NOMO-1 treated with DMSO at 0.1 percent for 48 hours (cell line): ENCODE results near the gene MYO3B.
"Not testable (repeated sequence)": the region's sequence is repeated elsewhere in the genome, so short reads cannot be mapped to it uniquely, and the experiment has no call there.

ENCODE experiments used
- DNase-seq: peaks from one replicate; lab custom pipeline; 2025; ENCODE audit not compliant: unreplicated experiment; lab: John Stamatoyannopoulos, UW

MYO3B gene

GRCh38 chr2:170530803-170531564, 353.0 kb downstream of the MYO3B start:
- no peak for DNase-seq

DNA sequence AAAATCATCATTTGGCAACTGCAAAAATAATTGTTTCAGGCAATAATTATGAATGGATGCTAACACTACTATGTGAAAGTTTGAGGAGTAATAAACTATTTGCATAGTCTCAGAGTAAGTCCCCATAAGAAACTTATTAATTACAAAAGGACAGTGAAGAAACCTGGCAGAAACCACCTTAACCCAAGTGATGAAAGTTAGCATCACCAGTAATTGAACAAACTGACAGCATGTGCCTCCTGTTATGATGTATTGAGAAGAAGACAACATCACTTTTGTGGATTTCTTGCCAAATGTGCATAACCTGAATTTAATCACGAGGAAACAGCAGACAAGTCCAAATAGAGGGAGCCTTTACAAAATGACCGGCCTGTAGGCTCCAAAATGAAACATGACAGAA, 353.9 kb downstream of the MYO3B start:
- no peak for DNase-seq

DNA sequence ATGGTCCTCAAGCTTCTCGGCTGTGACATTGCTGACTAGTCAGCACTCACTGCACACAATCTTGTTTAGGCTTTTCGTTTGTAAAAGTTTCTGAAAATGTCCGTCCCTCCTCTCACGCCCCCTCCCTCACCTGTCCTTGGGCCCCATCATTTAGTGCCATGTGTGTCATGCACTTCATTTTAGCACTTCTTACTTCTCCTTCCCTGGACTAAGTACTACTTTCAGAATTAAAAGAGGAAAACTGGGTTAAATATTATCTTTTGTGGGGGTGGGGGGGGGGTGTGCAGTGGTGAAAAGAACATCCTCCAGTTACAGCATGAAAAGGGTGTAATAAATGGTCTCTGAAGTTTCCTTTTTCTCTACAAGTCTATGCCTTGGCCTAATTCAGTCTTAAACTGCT, 355.2 kb downstream of the MYO3B start:
- no peak for DNase-seq

- DNase-seq: no peak
Observed at GRCh38 chr2:170535552-170535951, 357.6 kb downstream of the MYO3B start.

- DNase-seq: no peak
Observed at GRCh38 chr2:170544817-170545216, 366.9 kb downstream of the MYO3B start.

GRCh38 chr2:170548304-170548703, 370.4 kb downstream of the MYO3B start:
- no peak for DNase-seq

DNA sequence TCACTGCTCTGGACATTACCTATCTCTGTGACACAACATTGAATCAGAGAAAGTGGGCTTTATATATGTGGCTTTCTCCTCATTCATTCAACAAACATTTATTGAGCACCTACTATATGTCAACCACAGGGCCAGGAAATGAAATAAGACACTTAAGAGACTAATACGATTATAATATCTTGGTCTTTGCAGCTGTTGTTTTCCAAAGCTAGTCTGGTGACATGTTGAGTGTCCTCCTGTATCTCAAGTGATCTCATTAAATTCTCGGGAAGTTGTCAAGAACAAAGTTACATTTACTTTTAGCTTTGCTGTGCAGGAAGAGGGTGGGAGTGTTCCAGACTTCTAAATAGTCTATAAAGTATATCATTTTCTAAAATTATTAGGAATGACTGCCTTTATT, 372.6 kb downstream of the MYO3B start:
- no peak for DNase-seq

GRCh38 chr2:170551899-170552298, 374.0 kb downstream of the MYO3B start:
- DNase-seq: not testable (repeated sequence)

- DNase-seq: no peak
Observed at GRCh38 chr2:170553748-170554147, 375.8 kb downstream of the MYO3B start.

GRCh38 chr2:170554278-170554955, 376.5 kb downstream of the MYO3B start:
- DNase-seq: no peak

DNA sequence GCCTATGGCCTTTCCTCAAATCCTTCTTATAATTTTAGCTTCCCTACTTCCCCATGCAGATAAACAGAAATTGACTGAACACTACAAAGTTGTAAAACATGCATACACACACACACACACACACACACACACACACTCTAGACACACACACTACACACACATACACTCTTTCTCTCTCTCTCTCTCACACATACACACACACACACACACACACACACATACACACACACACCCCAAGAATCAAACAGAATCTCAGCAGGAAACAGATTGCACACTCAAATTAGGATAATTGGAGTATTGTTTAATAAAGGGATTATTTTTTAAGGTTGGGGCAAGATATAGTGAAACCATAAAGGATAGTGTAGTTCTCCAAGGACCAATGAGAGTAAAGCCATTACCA, 385.0 kb downstream of the MYO3B start:
- no peak for DNase-seq

DNA sequence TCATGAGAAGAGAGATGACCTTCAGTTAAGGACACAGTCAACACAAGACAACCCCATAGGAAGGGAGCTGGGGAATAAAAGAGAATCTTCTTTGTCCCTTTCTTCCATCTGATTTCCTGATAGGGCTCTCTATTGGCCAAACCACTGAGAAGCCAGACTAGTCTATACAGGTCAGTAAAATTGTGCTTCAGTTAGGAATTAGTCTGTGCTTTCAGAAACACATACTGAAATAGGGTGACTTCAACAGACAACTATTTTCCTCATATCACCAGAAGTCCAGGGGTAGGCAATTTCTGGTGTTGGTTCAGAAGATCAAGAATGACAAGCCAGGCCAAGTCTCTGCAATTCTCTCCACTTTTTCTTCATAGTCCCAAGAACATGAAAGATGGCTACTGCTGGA, 385.5 kb downstream of the MYO3B start:
- no peak for DNase-seq

- DNase-seq: no peak
Observed at GRCh38 chr2:170566138-170566537, 388.2 kb downstream of the MYO3B start.

- no peak for DNase-seq
Observed at GRCh38 chr2:170567429-170567828, 389.5 kb downstream of the MYO3B start.

- no peak for DNase-seq
Observed at GRCh38 chr2:170568511-170568910, 390.6 kb downstream of the MYO3B start.

DNA sequence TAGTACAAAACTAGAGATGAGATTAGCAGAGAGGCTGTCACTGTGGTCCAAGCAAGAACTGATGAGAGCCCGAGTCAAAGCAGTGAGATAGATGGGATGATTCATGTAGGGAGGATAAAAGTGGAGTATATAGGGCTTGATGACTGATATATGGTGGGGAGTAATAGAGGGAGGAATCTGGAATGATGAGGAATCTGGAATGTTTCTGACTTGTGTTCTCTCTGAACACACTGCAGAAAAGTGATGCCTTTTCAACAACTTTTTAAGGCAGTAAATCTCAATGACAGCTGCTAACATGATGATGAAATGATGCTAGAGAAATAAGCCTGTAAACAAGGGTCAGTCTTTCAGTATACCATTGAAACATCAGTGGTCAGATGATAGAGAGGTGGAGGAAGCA, 393.7 kb downstream of the MYO3B start:
- no peak for DNase-seq

DNA sequence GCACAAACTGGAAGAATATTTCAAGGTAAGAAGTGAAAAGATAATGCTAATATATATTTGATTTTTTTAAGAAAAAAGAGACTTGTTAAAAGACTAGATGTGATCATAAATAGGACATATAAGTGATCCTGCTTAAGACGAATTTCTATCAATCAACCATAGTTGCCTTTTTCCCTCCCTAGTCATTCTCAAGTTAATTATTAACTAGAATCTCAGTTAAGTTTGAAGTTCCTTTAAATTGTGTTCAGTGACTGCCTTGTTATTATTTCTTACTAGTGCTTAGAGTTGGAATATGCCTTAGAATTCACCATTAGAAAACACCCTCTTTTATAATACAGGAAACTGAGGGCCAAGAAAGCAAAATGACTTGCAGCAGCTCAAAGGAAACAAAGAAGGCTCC, 395.7 kb downstream of the MYO3B start:
- DNase-seq: no peak

GRCh38 chr2:170576296-170576695, 398.3 kb downstream of the MYO3B start:
- DNase-seq: no peak

DNA sequence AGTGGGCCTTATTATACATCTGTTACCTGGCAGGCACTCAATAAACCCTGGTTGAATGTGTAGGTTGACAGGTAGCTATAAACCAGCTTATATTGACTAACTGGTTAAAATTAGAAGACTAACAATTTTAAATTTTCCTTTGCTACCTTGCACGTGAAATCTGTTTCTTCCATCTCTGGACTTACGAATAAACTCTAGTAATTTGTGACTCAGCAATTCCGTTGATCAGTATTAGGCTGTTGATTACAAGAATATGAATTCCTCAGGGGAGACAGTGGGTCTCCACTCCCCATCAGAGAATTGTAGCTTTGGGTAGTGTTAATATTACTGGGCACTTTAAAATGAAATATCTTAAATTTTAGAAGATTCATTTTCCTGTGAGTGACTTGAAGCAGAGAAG, 399.4 kb downstream of the MYO3B start:
- no peak for DNase-seq

GRCh38 chr2:170578606-170579005, 400.7 kb downstream of the MYO3B start:
- DNase-seq: no peak

GRCh38 chr2:170579511-170579910, 401.6 kb downstream of the MYO3B start:
- no peak for DNase-seq

DNA sequence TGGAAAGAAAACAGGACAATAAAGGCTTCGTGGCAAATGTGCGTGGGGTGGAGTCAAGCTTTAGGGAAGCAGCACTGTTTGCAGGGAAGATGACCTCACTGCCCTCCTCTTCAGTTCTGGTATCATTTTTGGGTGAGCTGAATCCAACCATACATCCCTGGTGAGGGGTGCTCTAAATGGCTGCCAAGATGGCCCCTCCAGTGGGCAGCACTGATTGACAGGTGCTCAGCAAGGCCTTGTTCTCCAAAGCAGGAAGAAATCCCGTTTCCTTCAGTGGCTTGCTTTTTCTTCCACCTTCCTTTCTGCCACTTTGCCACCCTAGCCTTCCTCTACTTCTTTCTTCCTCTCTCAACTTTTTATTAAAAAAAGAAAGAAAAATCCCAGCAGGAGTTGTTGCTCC, 404.4 kb downstream of the MYO3B start:
- DNase-seq: no peak
